ENCODE data around the gene EMC6. TPM values are rescaled to one million over a fixed set of nuclear protein-coding genes. Genes with fewer than 3 reads are reported as not detected.
A peak's percentile ranks its signal among the peaks of the same experiment; 100 is the strongest.

EMC6 gene
- total RNA-seq, result 10 to 100 TPM in 3 of 4 donors, 1 to 10 TPM in 1; 8.5 to 25.3 (median 13.8) TPM

- ATAC-seq, result peak; percentile 95
- WGBS, 2 donors (ENCODE audit: low coverage in 1 of 2), result no CpG with 5 or more reads among the region's 89 CpGs
Measured at GRCh38 chr17:3668279-3669084, at the start of gene EMC6, which contains the start of gene TAX1BP3. Gene EMC6 (plus strand): TSS chr17:3668812. CDS start chr17:3669147, 335 bp downstream. Gene TAX1BP3 (minus strand): TSS chr17:3668578. CDS start chr17:3668526, 52 bp downstream.

DNA sequence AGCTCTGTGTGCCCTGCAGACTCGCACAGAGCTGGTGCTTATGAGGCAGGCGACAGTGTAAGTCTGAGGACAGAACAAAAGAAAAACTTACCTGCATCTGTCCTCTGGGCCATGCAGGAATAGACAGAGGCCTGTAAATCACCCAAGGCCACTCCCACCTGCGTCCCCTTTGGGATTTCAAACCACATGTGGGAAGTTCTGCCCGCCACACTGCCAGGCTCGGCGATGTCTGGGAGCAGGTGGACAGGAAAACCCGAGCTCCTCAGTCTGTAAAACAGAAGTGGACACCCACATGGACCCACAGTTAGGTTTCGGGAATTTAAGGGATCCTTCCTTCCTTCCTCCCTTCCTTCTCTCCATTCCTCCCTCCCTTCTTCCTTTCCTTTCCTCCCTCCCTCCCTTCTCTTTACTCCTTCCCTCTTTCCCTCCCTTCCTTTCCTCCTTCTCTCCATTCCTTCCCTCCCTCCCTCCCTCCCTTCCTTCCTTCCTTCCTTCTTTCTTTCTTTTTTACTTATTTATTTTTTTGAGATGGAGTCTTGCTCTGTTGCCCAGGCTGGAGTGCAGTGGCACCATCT, 47.4 kb upstream of the EMC6 start:
- no peaks in the 10 kb centered on the region for H3K27me3 ChIP-seq
- 90 to 95% methylated on average over 4 to 6 of the region's 8 CpGs for WGBS, 2 donors (ENCODE audit: low coverage in 1 of 2)
- TF ChIP-seq POLR2A (IDR thresholded peaks at IDR 0.05) (no peak), POLR2AphosphoS5 (IDR thresholded peaks at IDR 0.05) (no peak), EP300 (IDR thresholded peaks at IDR 0.05) (no peak)
- TF ChIP-seq, protein P1, sequence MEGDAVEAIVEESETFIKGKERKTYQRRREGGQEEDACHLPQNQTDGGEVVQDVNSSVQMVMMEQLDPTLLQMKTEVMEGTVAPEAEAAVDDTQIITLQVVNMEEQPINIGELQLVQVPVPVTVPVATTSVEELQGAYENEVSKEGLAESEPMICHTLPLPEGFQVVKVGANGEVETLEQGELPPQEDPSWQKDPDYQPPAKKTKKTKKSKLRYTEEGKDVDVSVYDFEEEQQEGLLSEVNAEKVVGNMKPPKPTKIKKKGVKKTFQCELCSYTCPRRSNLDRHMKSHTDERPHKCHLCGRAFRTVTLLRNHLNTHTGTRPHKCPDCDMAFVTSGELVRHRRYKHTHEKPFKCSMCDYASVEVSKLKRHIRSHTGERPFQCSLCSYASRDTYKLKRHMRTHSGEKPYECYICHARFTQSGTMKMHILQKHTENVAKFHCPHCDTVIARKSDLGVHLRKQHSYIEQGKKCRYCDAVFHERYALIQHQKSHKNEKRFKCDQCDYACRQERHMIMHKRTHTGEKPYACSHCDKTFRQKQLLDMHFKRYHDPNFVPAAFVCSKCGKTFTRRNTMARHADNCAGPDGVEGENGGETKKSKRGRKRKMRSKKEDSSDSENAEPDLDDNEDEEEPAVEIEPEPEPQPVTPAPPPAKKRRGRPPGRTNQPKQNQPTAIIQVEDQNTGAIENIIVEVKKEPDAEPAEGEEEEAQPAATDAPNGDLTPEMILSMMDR (IDR thresholded peaks at IDR 0.05), result no peak
- no peaks in the 10 kb centered on the region for H3K9me3 ChIP-seq
- H3K27ac ChIP-seq, result no peak overlapping the region
- H3K4me1 ChIP-seq, result no peaks in the 10 kb centered on the region
- peaks cover 0 to 100% of the 10 kb centered on the region in 2 donors for H3K36me3 ChIP-seq
- no peak for ATAC-seq
- H3K4me3 ChIP-seq, result no peak overlapping the region

More at GRCh38 chr17:3668279-3669084, at the start of gene EMC6, which contains the start of gene TAX1BP3:
- TF ChIP-seq POLR2A (IDR thresholded peaks at IDR 0.05) (peak; percentile 87 to 92), EP300 (IDR thresholded peaks at IDR 0.05) (no peak), POLR2AphosphoS5 (IDR thresholded peaks at IDR 0.05) (peak; percentile 95)
- TF ChIP-seq, protein P1 (IDR thresholded peaks at IDR 0.05), result peak in 1 of 4 experiments; percentile 4
- H3K4me3 ChIP-seq, result peak within 1 kb of the TSS; percentile 90 to 97
- H3K36me3 ChIP-seq, result peaks cover 0 to 26% of the 10 kb centered on the region in 2 donors
- H3K4me1 ChIP-seq, result peaks cover 0 to 46% (median 29%) of the 10 kb centered on the region in 3 donors
- peak within 1 kb of the TSS; percentile 86 to 100 (median 95) for H3K27ac ChIP-seq
- H3K27me3 ChIP-seq, result no peaks in the 10 kb centered on the region
- H3K9me3 ChIP-seq, result no peaks in the 10 kb centered on the region

DNA sequence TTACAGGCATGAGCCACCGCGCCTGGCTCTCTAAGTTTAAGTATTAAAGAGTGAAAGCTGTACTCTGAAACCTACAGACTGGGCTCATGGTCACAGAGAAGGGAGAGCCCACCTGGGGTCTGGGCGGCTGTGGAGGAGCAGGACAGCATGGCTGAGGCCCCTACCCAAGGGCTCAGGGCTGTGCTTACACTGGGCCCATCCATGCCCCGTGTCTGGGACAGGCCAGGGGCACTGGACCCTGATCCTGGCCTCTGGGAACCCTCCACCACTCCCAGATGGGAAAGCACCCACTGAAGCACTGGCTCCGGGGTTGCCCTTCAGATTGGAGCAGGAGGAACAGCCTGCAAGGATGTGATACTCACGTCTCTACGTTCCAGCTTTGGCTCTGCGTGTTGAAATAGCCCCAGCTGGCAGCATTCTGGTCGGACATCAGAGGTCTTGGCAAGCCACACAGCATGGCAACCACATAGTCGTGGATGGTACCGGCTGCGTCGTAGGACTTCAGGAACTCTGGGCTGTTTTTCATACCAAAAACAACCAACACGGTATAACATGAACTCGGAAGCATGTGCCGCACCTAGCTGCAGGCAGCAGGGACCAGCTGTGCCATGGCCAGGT, 45.5 kb upstream of the EMC6 start:
- H3K4me1 ChIP-seq, result no peaks in the 10 kb centered on the region
- H3K9me3 ChIP-seq, result no peaks in the 10 kb centered on the region
- H3K27ac ChIP-seq, result no peak overlapping the region
- H3K27me3 ChIP-seq, result no peaks in the 10 kb centered on the region
- TF ChIP-seq POLR2AphosphoS5 (IDR thresholded peaks at IDR 0.05) (no peak), EP300 (IDR thresholded peaks at IDR 0.05) (no peak), POLR2A (IDR thresholded peaks at IDR 0.05) (no peak)
- TF ChIP-seq, protein P1 (IDR thresholded peaks at IDR 0.05), result no peak
- H3K4me3 ChIP-seq, result no peak overlapping the region
- peaks cover 0 to 100% of the 10 kb centered on the region in 2 donors for H3K36me3 ChIP-seq
- no peak for ATAC-seq
- 93 to 100% methylated on average over 2 to 3 of the region's 16 CpGs for WGBS, 2 donors (ENCODE audit: low coverage in 1 of 2)

GRCh38 chr17:3626831-3627768, 41.5 kb upstream of the EMC6 start:
- ATAC-seq, result no peak
- peaks cover 0 to 1% (median 0%) of the 10 kb centered on the region in 3 donors for H3K4me1 ChIP-seq
- 70 to 76% methylated on average over 11 to 13 of the region's 16 CpGs for WGBS, 2 donors (ENCODE audit: low coverage in 1 of 2)
- H3K27me3 ChIP-seq, result no peaks in the 10 kb centered on the region
- TF ChIP-seq, protein P1 (IDR thresholded peaks at IDR 0.05), result no peak
- TF ChIP-seq POLR2A (IDR thresholded peaks at IDR 0.05) (no peak), EP300 (IDR thresholded peaks at IDR 0.05) (no peak), POLR2AphosphoS5 (IDR thresholded peaks at IDR 0.05) (no peak)
- no peak overlapping the region for H3K27ac ChIP-seq
- peaks cover 0 to 94% of the 10 kb centered on the region in 2 donors for H3K36me3 ChIP-seq
- H3K4me3 ChIP-seq, result no peak overlapping the region
- no peaks in the 10 kb centered on the region for H3K9me3 ChIP-seq

Data from gastroesophageal sphincter (tissue), 4 donors.